MCF 10A (cell line): ENCODE measurements around the gene RELB. TPM values are rescaled to one million over a fixed set of nuclear protein-coding genes. Genes with fewer than 3 reads are reported as not detected.

Source experiments
- BruUV-seq: library from RNA; stranded (reverse); fragments of 400-500 nt; replicated peaks from 2 replicates; lab custom pipeline; 2021; lab: Mats Ljungman, UMichigan
- CTCF ChIA-PET: fragments of 300-600 bp; sonication (Branson Sonifier 250); formaldehyde crosslinking; extraction: SDS; loops from one replicate; lab custom pipeline; 2021; ENCODE audit warnings: antibody characterized with exemption, inconsistent platforms; lab: Yijun Ruan, JAX
- POLR2A ChIA-PET: fragments of 300-600, 350-650 bp; sonication (Branson Sonifier 250); formaldehyde crosslinking; extraction: SDS; loops from one replicate; lab custom pipeline; 2020; ENCODE audit warnings: antibody characterized with exemption, inconsistent platforms; lab: Yijun Ruan, JAX
- DNase-seq: peaks from one replicate; pipeline ENCODE4 v3.0.0-alpha.2; 2018; ENCODE audit not compliant: unreplicated experiment
- H3K27ac Mint-ChIP-seq: one replicate; pipeline ENCODE4 v1.8.0; 2022; ENCODE audit warnings: mild to moderate bottlenecking, low read depth, mixed read lengths; ENCODE audit not compliant: unreplicated experiment
- H3K27me3 Mint-ChIP-seq: one replicate; pipeline ENCODE4 v1.8.0; 2022; ENCODE audit warnings: mixed read lengths; ENCODE audit not compliant: insufficient read depth, unreplicated experiment
- H3K36me3 Mint-ChIP-seq: one replicate; pipeline ENCODE4 v1.8.0; 2022; ENCODE audit warnings: mild to moderate bottlenecking, moderate library complexity, mixed read lengths; ENCODE audit not compliant: insufficient read depth, unreplicated experiment
- H3K4me1 Mint-ChIP-seq: one replicate; pipeline ENCODE4 v1.8.0; 2022; ENCODE audit warnings: mixed read lengths; ENCODE audit not compliant: insufficient read depth, unreplicated experiment
- H3K4me3 Mint-ChIP-seq: one replicate; pipeline ENCODE4 v1.8.0; 2022; ENCODE audit warnings: mild to moderate bottlenecking, moderate library complexity, mixed read lengths; ENCODE audit not compliant: unreplicated experiment
- H3K9me3 Mint-ChIP-seq: one replicate; pipeline ENCODE4 v1.8.0; 2022; ENCODE audit warnings: mixed read lengths; ENCODE audit not compliant: unreplicated experiment
- CTCF ChIP-seq: fragments of 200-600 bp; IDR thresholded peaks from one replicate; pipeline ENCODE4 v1.8.0; 2022; ENCODE audit warnings: antibody characterized with exemption, mild to moderate bottlenecking; ENCODE audit not compliant: unreplicated experiment
- intact Hi-C: fragments of 100-400 bp; cut with micrococcal nuclease; formaldehyde crosslinking; loops from 2 replicates; pipeline ENCODE4 v1.14.1; 2022
- total RNA-seq: library from RNA; stranded (reverse); gene quantifications from 2 replicates; pipeline ENCODE4 v1.2.3, GENCODE V29; 2022

The RELB gene
- total RNA-seq, 1 experiment from 2014 or later = 39.8 TPM

DNA sequence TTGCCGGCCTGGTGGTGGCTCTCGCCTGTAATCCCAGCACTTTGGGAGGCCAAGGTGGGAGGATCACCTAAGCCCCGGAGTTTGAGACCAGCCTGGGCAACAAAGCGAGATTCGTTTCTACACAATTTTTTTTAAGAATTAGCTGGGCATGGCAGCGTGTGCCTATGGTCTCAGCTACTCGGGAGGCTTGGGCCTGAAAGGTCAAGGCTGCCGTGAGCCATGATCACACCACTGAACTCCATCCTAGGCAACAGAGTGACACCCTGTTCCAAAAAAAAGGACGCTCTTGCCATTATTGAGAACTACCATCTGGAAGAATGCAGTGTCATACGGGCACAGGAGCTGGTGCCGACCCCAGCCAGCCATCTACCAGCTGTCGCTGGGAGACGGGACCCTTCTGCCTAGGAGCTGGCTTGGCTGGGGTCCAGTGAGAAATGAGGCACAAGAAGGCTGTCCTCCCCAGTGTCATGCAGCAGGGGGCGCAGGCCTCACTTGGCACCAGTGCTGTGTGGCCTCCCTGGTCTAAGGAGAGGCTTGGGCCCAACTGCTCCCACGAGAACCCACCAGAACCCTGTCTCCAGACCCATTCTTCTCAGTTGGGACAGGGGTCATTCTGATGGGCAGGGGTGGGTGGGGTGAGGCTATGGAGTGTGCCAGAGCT is 12.2 kb upstream of the RELB start:
- BruUV-seq = no TSS peak
- no peak overlapping the region for H3K4me3 Mint-ChIP-seq
- no peaks in the 10 kb centered on the region for H3K9me3 Mint-ChIP-seq
- peak; percentile 60 for TF ChIP-seq CTCF
- peaks cover 73% of the 10 kb centered on the region for H3K36me3 Mint-ChIP-seq
- DNase-seq = peak; percentile 80
- no peak overlapping the region for H3K27ac Mint-ChIP-seq
- intact Hi-C loops = no loop called here
- no peaks in the 10 kb centered on the region for H3K27me3 Mint-ChIP-seq
- POLR2A ChIA-PET = interaction anchor here (1.0 to 1.6 kb wide), 2 partner anchors 10 to 12 kb away, joined by 5 to 6 read pairs; no protein-coding TSS in a partner anchor
- CTCF ChIA-PET = interaction anchor here (0.5 to 2.9 kb wide), 10 partner anchors 10 to 350 kb away, joined by 3 to 15 read pairs (median 4); no protein-coding TSS in a partner anchor
- no peaks in the 10 kb centered on the region for H3K4me1 Mint-ChIP-seq

GRCh38 chr19:44990459-44990858 is 10.8 kb upstream of the RELB start:
- Mint-ChIP-seq H3K36me3 (peaks cover 64% of the 10 kb centered on the region), H3K27me3 (no peaks in the 10 kb centered on the region), H3K9me3 (no peaks in the 10 kb centered on the region), H3K27ac (no peak overlapping the region), H3K4me3 (no peak overlapping the region), H3K4me1 (no peaks in the 10 kb centered on the region)
- no TSS peak for BruUV-seq
- ChIA-PET CTCF (interaction anchor here (0.7 to 2.4 kb wide), 6 partner anchors 9 to 266 kb away, joined by 3 to 15 read pairs (median 6); no protein-coding TSS in a partner anchor), POLR2A (no interaction called here)
- TF ChIP-seq CTCF = no peak
- intact Hi-C loops = no loop called here
- no peak for DNase-seq

DNA sequence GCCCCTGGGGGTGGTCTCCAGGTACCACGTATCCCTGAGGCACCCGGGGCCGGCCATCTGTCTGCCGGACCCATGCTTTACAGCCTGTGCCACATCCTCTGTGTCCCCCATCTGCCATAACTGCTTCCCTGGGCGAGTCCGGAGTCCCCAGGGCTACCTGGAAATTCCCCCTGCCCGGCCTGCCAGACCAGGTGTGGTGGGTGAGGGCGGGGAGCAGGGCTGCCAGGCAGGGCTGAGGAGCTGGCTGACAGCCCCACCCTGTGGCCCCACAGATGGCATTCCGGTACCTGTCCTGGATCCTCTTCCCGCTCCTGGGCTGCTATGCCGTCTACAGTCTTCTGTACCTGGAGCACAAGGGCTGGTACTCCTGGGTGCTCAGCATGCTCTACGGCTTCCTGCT is 10.3 kb upstream of the RELB start:
- no peaks in the 10 kb centered on the region for H3K4me1 Mint-ChIP-seq
- no peak overlapping the region for H3K4me3 Mint-ChIP-seq
- TF ChIP-seq CTCF = no peak
- no peak for DNase-seq
- BruUV-seq = no TSS peak
- H3K9me3 Mint-ChIP-seq = no peaks in the 10 kb centered on the region
- POLR2A ChIA-PET = no interaction called here
- no peak overlapping the region for H3K27ac Mint-ChIP-seq
- intact Hi-C loops = no loop called here
- CTCF ChIA-PET = interaction anchor here (0.6 to 1.1 kb wide), 4 partner anchors 87 to 1547 kb away, joined by 3 to 6 read pairs (median 3); no protein-coding TSS in a partner anchor
- H3K27me3 Mint-ChIP-seq = no peaks in the 10 kb centered on the region
- peaks cover 59% of the 10 kb centered on the region for H3K36me3 Mint-ChIP-seq

- POLR2A ChIA-PET = no interaction called here
- intact Hi-C loops = no loop called here
- H3K36me3 Mint-ChIP-seq = peaks cover 43% of the 10 kb centered on the region
- no peaks in the 10 kb centered on the region for H3K4me1 Mint-ChIP-seq
- no peak for TF ChIP-seq CTCF
- CTCF ChIA-PET = interaction anchor here (0.6 kb wide), 1 partner anchor 173 kb away, joined by 3 read pairs; no protein-coding TSS in a partner anchor
- H3K27ac Mint-ChIP-seq = no peak overlapping the region
- H3K9me3 Mint-ChIP-seq = no peaks in the 10 kb centered on the region
- DNase-seq = no peak
- H3K27me3 Mint-ChIP-seq = no peaks in the 10 kb centered on the region
- H3K4me3 Mint-ChIP-seq = no peak overlapping the region
- TSS peak; percentile 26 for BruUV-seq
These were observed 8.7 kb upstream of the RELB start for GRCh38 chr19:44992336-44993163.
